ENCODE measurements around the gene TMEM14B. TPM values are rescaled to one million over a fixed set of nuclear protein-coding genes. Genes with fewer than 3 reads are reported as not detected.

The TMEM14B gene
- total and polyA plus RNA-seq, 5 donors from 2014 or later: 48.8 to 219 (median 206) TPM

- H3K27me3 ChIP-seq (ENCODE audit: control insufficient read depth, insufficient read depth, low read length): no peaks in the 10 kb centered on the region
- Mint-ChIP-seq H3K4me3 (no peak overlapping the region), H3K9me3 (no peaks in the 10 kb centered on the region), H3K27ac (no peak overlapping the region), H3K36me3 (peaks cover 32% of the 10 kb centered on the region), H3K4me1 (peaks cover 0 to 8% (median 1%) of the 10 kb centered on the region in 4 donors), H3K27me3 (no peaks in the 10 kb centered on the region)
- no peak overlapping the region for H3K27ac ChIP-seq (ENCODE audit: insufficient read depth, low read length, poor library complexity, severe bottlenecking)
- ATAC-seq (ENCODE audit: low read depth in 2 of 2): no peak
- H3K9me3 ChIP-seq (ENCODE audit: control insufficient read depth in 2 of 2, low read length in 2 of 2): no peaks in the 10 kb centered on the region
- H3K4me1 ChIP-seq (ENCODE audit: control insufficient read depth, insufficient read depth, low read length, poor library complexity, severe bottlenecking): no peaks in the 10 kb centered on the region
- H3K36me3 ChIP-seq (ENCODE audit: control insufficient read depth, insufficient read depth, low read length): peaks cover 17% of the 10 kb centered on the region
- no peak overlapping the region for H3K4me3 ChIP-seq (ENCODE audit: low read depth, low read length)
- no peak for DNase-seq
Observed at GRCh38 chr6:10769419-10769818, 21.8 kb downstream of the TMEM14B start.

GRCh38 chr6:10771371-10771894, 23.8 kb downstream of the TMEM14B start:
- Histone ChIP-seq H3K36me3 (ENCODE audit: control insufficient read depth, insufficient read depth, low read length) (peaks cover 20% of the 10 kb centered on the region), H3K4me1 (ENCODE audit: control insufficient read depth, insufficient read depth, low read length, poor library complexity, severe bottlenecking) (no peaks in the 10 kb centered on the region), H3K27me3 (ENCODE audit: control insufficient read depth, insufficient read depth, low read length) (no peaks in the 10 kb centered on the region), H3K9me3 (ENCODE audit: control insufficient read depth in 2 of 2, low read length in 2 of 2) (no peaks in the 10 kb centered on the region), H3K27ac (ENCODE audit: insufficient read depth, low read length, poor library complexity, severe bottlenecking) (no peak overlapping the region), H3K4me3 (ENCODE audit: low read depth, low read length) (no peak overlapping the region)
- Mint-ChIP-seq H3K4me3 (no peak overlapping the region), H3K9me3 (no peaks in the 10 kb centered on the region), H3K27ac (peak overlapping the region in 1 of 3 donors; percentile 68), H3K36me3 (peaks cover 42% of the 10 kb centered on the region), H3K4me1 (peaks cover 0 to 8% (median 2%) of the 10 kb centered on the region in 4 donors), H3K27me3 (no peaks in the 10 kb centered on the region)
- ATAC-seq (ENCODE audit: low read depth in 2 of 2) (no peak), DNase-seq (no peak)

GRCh38 chr6:10778230-10778629, 30.6 kb downstream of the TMEM14B start:
- Histone ChIP-seq H3K27ac (ENCODE audit: insufficient read depth, low read length, poor library complexity, severe bottlenecking) (no peak overlapping the region), H3K27me3 (ENCODE audit: control insufficient read depth, insufficient read depth, low read length) (no peaks in the 10 kb centered on the region), H3K9me3 (ENCODE audit: control insufficient read depth in 2 of 2, low read length in 2 of 2) (no peaks in the 10 kb centered on the region), H3K4me1 (ENCODE audit: control insufficient read depth, insufficient read depth, low read length, poor library complexity, severe bottlenecking) (no peaks in the 10 kb centered on the region), H3K36me3 (ENCODE audit: control insufficient read depth, insufficient read depth, low read length) (peaks cover 3% of the 10 kb centered on the region), H3K4me3 (ENCODE audit: low read depth, low read length) (no peak overlapping the region)
- Mint-ChIP-seq H3K36me3 (peaks cover 37% of the 10 kb centered on the region), H3K9me3 (no peaks in the 10 kb centered on the region), H3K27me3 (no peaks in the 10 kb centered on the region), H3K4me1 (peaks cover 0 to 5% (median 2%) of the 10 kb centered on the region in 4 donors), H3K4me3 (no peak overlapping the region), H3K27ac (peak overlapping the region in 1 of 3 donors; percentile 62)
- DNase-seq (no peak), ATAC-seq (ENCODE audit: low read depth in 2 of 2) (no peak)

- ATAC-seq (ENCODE audit: low read depth in 2 of 2) (no peak), DNase-seq (no peak)
- Mint-ChIP-seq H3K36me3 (peaks cover 42% of the 10 kb centered on the region), H3K4me1 (peaks cover 0 to 5% (median 2%) of the 10 kb centered on the region in 4 donors), H3K27ac (no peak overlapping the region), H3K9me3 (no peaks in the 10 kb centered on the region), H3K27me3 (no peaks in the 10 kb centered on the region), H3K4me3 (no peak overlapping the region)
- no peak overlapping the region for H3K27ac ChIP-seq (ENCODE audit: insufficient read depth, low read length, poor library complexity, severe bottlenecking)
- H3K4me1 ChIP-seq (ENCODE audit: control insufficient read depth, insufficient read depth, low read length, poor library complexity, severe bottlenecking): no peaks in the 10 kb centered on the region
- H3K9me3 ChIP-seq (ENCODE audit: control insufficient read depth in 2 of 2, low read length in 2 of 2): no peaks in the 10 kb centered on the region
- H3K36me3 ChIP-seq (ENCODE audit: control insufficient read depth, insufficient read depth, low read length): peaks cover 3% of the 10 kb centered on the region
- no peaks in the 10 kb centered on the region for H3K27me3 ChIP-seq (ENCODE audit: control insufficient read depth, insufficient read depth, low read length)
- no peak overlapping the region for H3K4me3 ChIP-seq (ENCODE audit: low read depth, low read length)
Observed at GRCh38 chr6:10779076-10779475, 31.5 kb downstream of the TMEM14B start.

- H3K4me3 Mint-ChIP-seq: no peak overlapping the region
- ATAC-seq (ENCODE audit: low read depth in 2 of 2) (no peak), DNase-seq (no peak)
- H3K27me3 Mint-ChIP-seq: no peaks in the 10 kb centered on the region
- Histone ChIP-seq H3K9me3 (ENCODE audit: control insufficient read depth in 2 of 2, low read length in 2 of 2) (no peaks in the 10 kb centered on the region), H3K4me3 (ENCODE audit: low read depth, low read length) (no peak overlapping the region), H3K27me3 (ENCODE audit: control insufficient read depth, insufficient read depth, low read length) (no peaks in the 10 kb centered on the region), H3K36me3 (ENCODE audit: control insufficient read depth, insufficient read depth, low read length) (peaks cover 6% of the 10 kb centered on the region), H3K27ac (ENCODE audit: insufficient read depth, low read length, poor library complexity, severe bottlenecking) (no peak overlapping the region), H3K4me1 (ENCODE audit: control insufficient read depth, insufficient read depth, low read length, poor library complexity, severe bottlenecking) (no peaks in the 10 kb centered on the region)
- H3K36me3 Mint-ChIP-seq: peaks cover 27% of the 10 kb centered on the region
- H3K4me1 Mint-ChIP-seq: no peaks in the 10 kb centered on the region
- peaks cover 0 to 1% (median 0%) of the 10 kb centered on the region in 7 donors for H3K9me3 Mint-ChIP-seq
- no peak overlapping the region for H3K27ac Mint-ChIP-seq
Observed at GRCh38 chr6:10791673-10792072, 44.1 kb downstream of the TMEM14B start.

- Histone ChIP-seq H3K27ac (ENCODE audit: insufficient read depth, low read length, poor library complexity, severe bottlenecking) (no peak overlapping the region), H3K36me3 (ENCODE audit: control insufficient read depth, insufficient read depth, low read length) (peaks cover 6% of the 10 kb centered on the region), H3K4me1 (ENCODE audit: control insufficient read depth, insufficient read depth, low read length, poor library complexity, severe bottlenecking) (no peaks in the 10 kb centered on the region), H3K9me3 (ENCODE audit: control insufficient read depth in 2 of 2, low read length in 2 of 2) (no peaks in the 10 kb centered on the region), H3K27me3 (ENCODE audit: control insufficient read depth, insufficient read depth, low read length) (no peaks in the 10 kb centered on the region), H3K4me3 (ENCODE audit: low read depth, low read length) (no peak overlapping the region)
- Mint-ChIP-seq H3K27me3 (no peaks in the 10 kb centered on the region), H3K27ac (no peak overlapping the region), H3K4me3 (no peak overlapping the region), H3K9me3 (peaks cover 0 to under 1% (median 0%) of the 10 kb centered on the region in 7 donors), H3K4me1 (no peaks in the 10 kb centered on the region), H3K36me3 (peaks cover 25% of the 10 kb centered on the region)
- ATAC-seq (ENCODE audit: low read depth in 2 of 2) (no peak), DNase-seq (no peak)
Observed at GRCh38 chr6:10792101-10792500, 44.5 kb downstream of the TMEM14B start.

- H3K27me3 Mint-ChIP-seq: no peaks in the 10 kb centered on the region
- DNase-seq (no peak), ATAC-seq (ENCODE audit: low read depth in 2 of 2) (no peak)
- H3K27ac ChIP-seq (ENCODE audit: insufficient read depth, low read length, poor library complexity, severe bottlenecking): no peak overlapping the region
- no peaks in the 10 kb centered on the region for H3K4me1 Mint-ChIP-seq
- no peaks in the 10 kb centered on the region for H3K9me3 ChIP-seq (ENCODE audit: control insufficient read depth in 2 of 2, low read length in 2 of 2)
- peaks cover 24% of the 10 kb centered on the region for H3K36me3 Mint-ChIP-seq
- H3K4me3 Mint-ChIP-seq: no peak overlapping the region
- H3K4me1 ChIP-seq (ENCODE audit: control insufficient read depth, insufficient read depth, low read length, poor library complexity, severe bottlenecking): no peaks in the 10 kb centered on the region
- peaks cover 6% of the 10 kb centered on the region for H3K36me3 ChIP-seq (ENCODE audit: control insufficient read depth, insufficient read depth, low read length)
- H3K27me3 ChIP-seq (ENCODE audit: control insufficient read depth, insufficient read depth, low read length): no peaks in the 10 kb centered on the region
- no peak overlapping the region for H3K27ac Mint-ChIP-seq
- no peak overlapping the region for H3K4me3 ChIP-seq (ENCODE audit: low read depth, low read length)
- no peaks in the 10 kb centered on the region for H3K9me3 Mint-ChIP-seq
Observed at GRCh38 chr6:10793035-10793434, 45.4 kb downstream of the TMEM14B start.

GRCh38 chr6:10793695-10794094, 46.1 kb downstream of the TMEM14B start:
- H3K36me3 Mint-ChIP-seq: peaks cover 21% of the 10 kb centered on the region
- no peak for ATAC-seq (ENCODE audit: low read depth in 2 of 2)
- no peak for DNase-seq
- no peaks in the 10 kb centered on the region for H3K9me3 ChIP-seq (ENCODE audit: control insufficient read depth in 2 of 2, low read length in 2 of 2)
- H3K9me3 Mint-ChIP-seq: no peaks in the 10 kb centered on the region
- H3K27ac ChIP-seq (ENCODE audit: insufficient read depth, low read length, poor library complexity, severe bottlenecking): no peak overlapping the region
- H3K4me3 Mint-ChIP-seq: no peak overlapping the region
- H3K36me3 ChIP-seq (ENCODE audit: control insufficient read depth, insufficient read depth, low read length): peaks cover 6% of the 10 kb centered on the region
- H3K4me3 ChIP-seq (ENCODE audit: low read depth, low read length): no peak overlapping the region
- H3K27me3 ChIP-seq (ENCODE audit: control insufficient read depth, insufficient read depth, low read length): no peaks in the 10 kb centered on the region
- H3K4me1 ChIP-seq (ENCODE audit: control insufficient read depth, insufficient read depth, low read length, poor library complexity, severe bottlenecking): no peaks in the 10 kb centered on the region
- no peaks in the 10 kb centered on the region for H3K4me1 Mint-ChIP-seq
- peak overlapping the region in 1 of 3 donors; percentile 23 for H3K27ac Mint-ChIP-seq
- H3K27me3 Mint-ChIP-seq: no peaks in the 10 kb centered on the region

Data from CD4-positive, CD25-positive, alpha-beta regulatory T cell (primary cell).